Measurements from ENCODE around the gene RANBP10.
"Not testable (repeated sequence)": the region's sequence is repeated elsewhere in the genome, so short reads cannot be mapped to it uniquely, and the experiment has no call there.

The RANBP10 gene

GRCh38 chr16:67708368-67708771 is 98.0 kb downstream of the RANBP10 start:
- no peak for DNase-seq

- no peak for DNase-seq
Observed at GRCh38 chr16:67707790-67708189, 98.6 kb downstream of the RANBP10 start.

GRCh38 chr16:67707210-67707609 is 99.2 kb downstream of the RANBP10 start:
- DNase-seq, result no peak

GRCh38 chr16:67704110-67704509 is 102.2 kb downstream of the RANBP10 start:
- DNase-seq, result no peak

GRCh38 chr16:67703626-67704025 is 102.7 kb downstream of the RANBP10 start:
- no peak for DNase-seq

GRCh38 chr16:67702130-67702529 is 104.2 kb downstream of the RANBP10 start:
- DNase-seq, result no peak

- DNase-seq, result no peak
Observed at GRCh38 chr16:67701420-67701819, 104.9 kb downstream of the RANBP10 start.

GRCh38 chr16:67699265-67699664 is 107.1 kb downstream of the RANBP10 start:
- DNase-seq, result no peak

- DNase-seq, result no peak
Observed at GRCh38 chr16:67697422-67698185, 108.8 kb downstream of the RANBP10 start.

GRCh38 chr16:67694611-67695010 is 111.7 kb downstream of the RANBP10 start:
- no peak for DNase-seq

GRCh38 chr16:67693517-67694285 is 112.7 kb downstream of the RANBP10 start:
- not testable (repeated sequence) for DNase-seq

- no peak for DNase-seq
Observed at GRCh38 chr16:67685388-67686112, 120.8 kb downstream of the RANBP10 start.

GRCh38 chr16:67683767-67684166 is 122.6 kb downstream of the RANBP10 start:
- DNase-seq, result no peak

GRCh38 chr16:67679935-67680897 is 126.1 kb downstream of the RANBP10 start:
- no peak for DNase-seq

- DNase-seq, result no peak
Observed at GRCh38 chr16:67678354-67679023, 127.9 kb downstream of the RANBP10 start.

GRCh38 chr16:67677712-67678111 is 128.6 kb downstream of the RANBP10 start:
- DNase-seq, result no peak

GRCh38 chr16:67676939-67677338 is 129.4 kb downstream of the RANBP10 start:
- no peak for DNase-seq

- no peak for DNase-seq
Observed at GRCh38 chr16:67676516-67676915, 129.8 kb downstream of the RANBP10 start.

- no peak for DNase-seq
Observed at GRCh38 chr16:67675999-67676398, 130.4 kb downstream of the RANBP10 start.

GRCh38 chr16:67675579-67675935 is 130.8 kb downstream of the RANBP10 start:
- no peak for DNase-seq

- no peak for DNase-seq
Observed at GRCh38 chr16:67674851-67675578, 131.3 kb downstream of the RANBP10 start.

All from NCI-H2171 (cell line).